ENCODE measurements around the gene AAK1.

GRCh38 chr2:69474688-69475087, 168.9 kb downstream of the AAK1 start:
- TF ChIP-seq CTCF (IDR thresholded peaks at IDR 0.05; ENCODE audit: borderline replicate concordance, extremely low read depth, low read length, poor library complexity, severe bottlenecking) (no peak), EZH2 (IDR thresholded peaks at IDR 0.05; ENCODE audit: borderline replicate concordance, low read depth, low read length, severe bottlenecking) (no peak)
